Liver (tissue), 3 donors: ENCODE measurements around the gene ALDH6A1.

Experiments used
- EGR1 ChIP-seq, 2 donors: IDR thresholded peaks; 2 replicates each; pipeline ENCODE4 v1.6.1; 2016 to 2018; ENCODE audit warnings: antibody characterized with exemption in 2 of 2, low read depth in 2 of 2
- FOXA1 ChIP-seq: IDR thresholded peaks from 2 replicates; pipeline ENCODE4 v1.6.1; 2016; ENCODE audit warnings: antibody characterized with exemption
- GABPA ChIP-seq, 2 donors: IDR thresholded peaks in 1 of 2; conservative IDR thresholded peaks in 1 of 2; 2 replicates each; pipeline ENCODE4 v1.6.1; 2016; ENCODE audit warnings: antibody characterized with exemption in 2 of 2, mild to moderate bottlenecking in 1 of 2, moderate library complexity in 1 of 2
- JUND ChIP-seq, 2 donors: IDR thresholded peaks; 2 replicates each; pipeline ENCODE4 v1.6.1; 2016; ENCODE audit warnings: antibody characterized with exemption in 2 of 2
- RAD21 ChIP-seq, 2 donors: IDR thresholded peaks; 2 replicates each; pipeline ENCODE4 v1.6.1; 2016; ENCODE audit warnings: antibody characterized with exemption in 2 of 2, mild to moderate bottlenecking in 2 of 2
- RXRA ChIP-seq, 2 donors: IDR thresholded peaks; 2 replicates each; pipeline ENCODE4 v1.6.1; 2017 to 2018; ENCODE audit warnings: antibody characterized with exemption in 2 of 2, mild to moderate bottlenecking in 1 of 2
- SP1 ChIP-seq: IDR thresholded peaks from 2 replicates; pipeline ENCODE4 v1.6.1; 2018; ENCODE audit warnings: antibody characterized with exemption, mild to moderate bottlenecking
- TAF1 ChIP-seq: conservative IDR thresholded peaks from 2 replicates; pipeline ENCODE4 v1.6.1; 2016; ENCODE audit warnings: antibody characterized with exemption, mild to moderate bottlenecking
- YY1 ChIP-seq: IDR thresholded peaks from 2 replicates; pipeline ENCODE4 v1.6.1; 2016; ENCODE audit warnings: antibody characterized with exemption, mild to moderate bottlenecking
- TF ChIP-seq, protein P1 (sequence below): fragments of 150-350 bp; IDR thresholded peaks from 2 replicates; pipeline ENCODE4 v1.5.1; 2017; ENCODE audit warnings: improper control_type of control experiment, low read depth, low read length; ENCODE audit not compliant: missing input control
- TF ChIP-seq, protein P2 (sequence below): IDR thresholded peaks from 2 replicates; pipeline ENCODE4 v1.6.1; 2016; ENCODE audit warnings: antibody characterized with exemption
- TF ChIP-seq, protein P3 (sequence below): IDR thresholded peaks from 2 replicates; pipeline ENCODE4 v1.6.1; 2016; ENCODE audit warnings: antibody characterized with exemption, mild to moderate bottlenecking
- TF ChIP-seq, protein P4 (sequence below): IDR thresholded peaks from 2 replicates; pipeline ENCODE4 v1.6.1; 2016; ENCODE audit warnings: antibody characterized with exemption
- donor health status: healthy.
- donor health status: healthy.

DNA sequence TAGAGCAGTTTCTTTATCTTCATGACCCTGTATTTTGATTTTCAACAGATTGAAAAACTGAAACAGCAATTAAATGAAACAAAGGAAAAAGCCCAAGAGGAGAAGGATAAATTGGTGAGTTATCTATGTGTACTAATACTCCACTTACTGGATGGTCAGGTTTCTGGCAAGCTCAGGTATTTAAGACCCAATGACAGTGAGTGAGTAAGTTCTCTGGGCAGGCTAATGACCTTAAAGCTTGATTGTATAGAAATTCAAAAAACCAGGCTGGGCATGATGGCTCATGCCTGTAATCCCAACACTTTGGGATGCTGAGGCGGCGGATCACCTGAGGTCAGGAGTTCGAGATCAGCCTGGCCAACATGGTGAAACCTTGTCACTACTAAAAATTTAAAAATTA, 55.1 kb downstream of the ALDH6A1 start:
- TF ChIP-seq, protein P1, sequence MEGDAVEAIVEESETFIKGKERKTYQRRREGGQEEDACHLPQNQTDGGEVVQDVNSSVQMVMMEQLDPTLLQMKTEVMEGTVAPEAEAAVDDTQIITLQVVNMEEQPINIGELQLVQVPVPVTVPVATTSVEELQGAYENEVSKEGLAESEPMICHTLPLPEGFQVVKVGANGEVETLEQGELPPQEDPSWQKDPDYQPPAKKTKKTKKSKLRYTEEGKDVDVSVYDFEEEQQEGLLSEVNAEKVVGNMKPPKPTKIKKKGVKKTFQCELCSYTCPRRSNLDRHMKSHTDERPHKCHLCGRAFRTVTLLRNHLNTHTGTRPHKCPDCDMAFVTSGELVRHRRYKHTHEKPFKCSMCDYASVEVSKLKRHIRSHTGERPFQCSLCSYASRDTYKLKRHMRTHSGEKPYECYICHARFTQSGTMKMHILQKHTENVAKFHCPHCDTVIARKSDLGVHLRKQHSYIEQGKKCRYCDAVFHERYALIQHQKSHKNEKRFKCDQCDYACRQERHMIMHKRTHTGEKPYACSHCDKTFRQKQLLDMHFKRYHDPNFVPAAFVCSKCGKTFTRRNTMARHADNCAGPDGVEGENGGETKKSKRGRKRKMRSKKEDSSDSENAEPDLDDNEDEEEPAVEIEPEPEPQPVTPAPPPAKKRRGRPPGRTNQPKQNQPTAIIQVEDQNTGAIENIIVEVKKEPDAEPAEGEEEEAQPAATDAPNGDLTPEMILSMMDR = no peak
- no peak for TF ChIP-seq SP1
- TF ChIP-seq, protein P2, sequence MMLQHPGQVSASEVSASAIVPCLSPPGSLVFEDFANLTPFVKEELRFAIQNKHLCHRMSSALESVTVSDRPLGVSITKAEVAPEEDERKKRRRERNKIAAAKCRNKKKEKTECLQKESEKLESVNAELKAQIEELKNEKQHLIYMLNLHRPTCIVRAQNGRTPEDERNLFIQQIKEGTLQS = no peak
- TF ChIP-seq RAD21 (IDR thresholded peaks at IDR 0.05) = no peak
- no peak for TF ChIP-seq JUND (IDR thresholded peaks at IDR 0.05)
- no peak for TF ChIP-seq TAF1
- TF ChIP-seq, protein P3, sequence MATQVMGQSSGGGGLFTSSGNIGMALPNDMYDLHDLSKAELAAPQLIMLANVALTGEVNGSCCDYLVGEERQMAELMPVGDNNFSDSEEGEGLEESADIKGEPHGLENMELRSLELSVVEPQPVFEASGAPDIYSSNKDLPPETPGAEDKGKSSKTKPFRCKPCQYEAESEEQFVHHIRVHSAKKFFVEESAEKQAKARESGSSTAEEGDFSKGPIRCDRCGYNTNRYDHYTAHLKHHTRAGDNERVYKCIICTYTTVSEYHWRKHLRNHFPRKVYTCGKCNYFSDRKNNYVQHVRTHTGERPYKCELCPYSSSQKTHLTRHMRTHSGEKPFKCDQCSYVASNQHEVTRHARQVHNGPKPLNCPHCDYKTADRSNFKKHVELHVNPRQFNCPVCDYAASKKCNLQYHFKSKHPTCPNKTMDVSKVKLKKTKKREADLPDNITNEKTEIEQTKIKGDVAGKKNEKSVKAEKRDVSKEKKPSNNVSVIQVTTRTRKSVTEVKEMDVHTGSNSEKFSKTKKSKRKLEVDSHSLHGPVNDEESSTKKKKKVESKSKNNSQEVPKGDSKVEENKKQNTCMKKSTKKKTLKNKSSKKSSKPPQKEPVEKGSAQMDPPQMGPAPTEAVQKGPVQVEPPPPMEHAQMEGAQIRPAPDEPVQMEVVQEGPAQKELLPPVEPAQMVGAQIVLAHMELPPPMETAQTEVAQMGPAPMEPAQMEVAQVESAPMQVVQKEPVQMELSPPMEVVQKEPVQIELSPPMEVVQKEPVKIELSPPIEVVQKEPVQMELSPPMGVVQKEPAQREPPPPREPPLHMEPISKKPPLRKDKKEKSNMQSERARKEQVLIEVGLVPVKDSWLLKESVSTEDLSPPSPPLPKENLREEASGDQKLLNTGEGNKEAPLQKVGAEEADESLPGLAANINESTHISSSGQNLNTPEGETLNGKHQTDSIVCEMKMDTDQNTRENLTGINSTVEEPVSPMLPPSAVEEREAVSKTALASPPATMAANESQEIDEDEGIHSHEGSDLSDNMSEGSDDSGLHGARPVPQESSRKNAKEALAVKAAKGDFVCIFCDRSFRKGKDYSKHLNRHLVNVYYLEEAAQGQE = no peak
- no peak for TF ChIP-seq EGR1 (IDR thresholded peaks at IDR 0.05; ENCODE audit: low read depth in 2 of 2)
- no peak for TF ChIP-seq RXRA (IDR thresholded peaks at IDR 0.05)
- TF ChIP-seq, protein P4, sequence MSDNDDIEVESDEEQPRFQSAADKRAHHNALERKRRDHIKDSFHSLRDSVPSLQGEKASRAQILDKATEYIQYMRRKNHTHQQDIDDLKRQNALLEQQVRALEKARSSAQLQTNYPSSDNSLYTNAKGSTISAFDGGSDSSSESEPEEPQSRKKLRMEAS = no peak
- TF ChIP-seq YY1 = no peak
- TF ChIP-seq FOXA1 = no peak
- no peak for TF ChIP-seq GABPA (IDR thresholded peaks at IDR 0.05 in 1 of 2, conservative IDR thresholded peaks at IDR 0.05 in 1 of 2)
